ENCODE measurements around the gene PRMT1. TPM values are rescaled to one million over a fixed set of nuclear protein-coding genes. Genes with fewer than 3 reads are reported as not detected.

The PRMT1 gene
- total and polyA plus RNA-seq, 9 of the 15 experiments (the other 6 are each of a cell fraction or from before 2014, with no cell fraction given): 13.3 to 464 (median 326) TPM

GRCh38 chr19:49683814-49684250, 6.8 kb downstream of the PRMT1 start:
- H3K4me2 ChIP-seq (ENCODE audit: insufficient read depth, low read length): no peak overlapping the region
- ChIA-PET POLR2A (interaction anchor here (0.7 kb wide), 1 partner anchor 825 kb away, joined by 3 read pairs; no protein-coding TSS in a partner anchor), CTCF (ENCODE audit: low intra/inter-chr PET ratio) (interaction anchor here (0.7 to 1.6 kb wide), 2 partner anchors 165 to 299 kb away, joined by 3 to 4 read pairs; no protein-coding TSS in a partner anchor)
- peaks cover 12% of the 10 kb centered on the region; the same call in 1 of the 2 replicates for H4K20me1 ChIP-seq (replicated peaks; ENCODE audit: control insufficient read depth, insufficient read depth, low read length)
- intact Hi-C loops (cut with micrococcal nuclease) (loop anchor here (2.0 kb wide), 1 partner anchor 77 kb away; no protein-coding TSS in a partner anchor), in situ Hi-C loops (cut with MboI) (no loop called here)
- no peak overlapping the region; a peak in 1 of 4 replicates for H3K9ac ChIP-seq (ENCODE audit: insufficient read depth in 1 of 2, low read depth in 2 of 2, low read length in 2 of 2)
- H3K36me3 ChIP-seq (ENCODE audit: control insufficient read depth, insufficient read depth, low read length): peaks cover 95% of the 10 kb centered on the region
- no peaks in the 10 kb centered on the region for H3K27me3 ChIP-seq (ENCODE audit: control insufficient read depth in 2 of 2, insufficient read depth in 2 of 2, low read length in 2 of 2)
- DNase-seq (ENCODE audit: extremely low read depth in 1 of 4, low spot score in 3 of 4) (no peak), FAIRE-seq (no peak), ATAC-seq (no peak)
- no peak overlapping the region for H2AFZ ChIP-seq (ENCODE audit: low read depth, low read length)
- no peak for TF ChIP-seq SRF (CRISPR knock-in tag; IDR thresholded peaks at IDR 0.05)
- no peak for TF ChIP-seq E2F4 (CRISPR knock-in tag; IDR thresholded peaks at IDR 0.05; ENCODE audit: low read depth)
- TF ChIP-seq GATAD2B (IDR thresholded peaks at IDR 0.05; ENCODE audit: borderline replicate concordance): no peak
- TF ChIP-seq ZFP36 (IDR thresholded peaks at IDR 0.05; ENCODE audit: low read depth, low read length, partially characterized antibody): no peak
- TF ChIP-seq POLR2AphosphoS5 (IDR thresholded peaks at IDR 0.05; ENCODE audit: control insufficient read depth, insufficient read depth, low read depth, low read length): peak; percentile 29; the same call in 1 of the 2 replicates
- no peak for TF ChIP-seq CBX2 (IDR thresholded peaks at IDR 0.05; ENCODE audit: insufficient read depth, low read length, poor library complexity, severe bottlenecking)
- no peak for TF ChIP-seq SMAD3 (CRISPR knock-in tag; conservative IDR thresholded peaks at IDR 0.05)
- no peak for TF ChIP-seq NELFE (IDR thresholded peaks at IDR 0.05; ENCODE audit: insufficient read depth, insufficient read length)
- no TSS peak for BruUV-seq (replicated peaks)
- H3K4me1 ChIP-seq (replicated peaks in 1 of 2; ENCODE audit: control insufficient read depth in 2 of 2, insufficient read depth in 2 of 2, low read length in 2 of 2): peaks cover 19 to 68% of the 10 kb centered on the region in 2 experiments
- H3K4me3 ChIP-seq: no peak overlapping the region
- no peak overlapping the region for H3K27ac ChIP-seq (ENCODE audit: extremely low read depth, low read depth, low read length)
- H3K9me3 ChIP-seq (replicated peaks; ENCODE audit: control insufficient read depth, insufficient read depth, low read depth, low read length): no peaks in the 10 kb centered on the region
- 98% methylated on average over 16 of the region's 18 CpGs for WGBS (ENCODE audit: insufficient coverage, low coverage, missing lambda C conversion rate)
- peaks cover 34% of the 10 kb centered on the region for H3K79me2 ChIP-seq (ENCODE audit: control insufficient read depth, insufficient read depth, low read length)
- peaks cover 3% of the 10 kb centered on the region for H3K9me1 ChIP-seq (ENCODE audit: control insufficient read depth, insufficient read depth, low read length)
